Posterior vena cava (tissue), 2 donors: ENCODE measurements around the gene JAK1. TPM values are rescaled to one million over a fixed set of nuclear protein-coding genes. Genes with fewer than 3 reads are reported as not detected.

Source experiments
- DNase-seq: peaks from one replicate; pipeline ENCODE4 v3.0.0-alpha.2; 2020; ENCODE audit warnings: low spot score
- intact Hi-C, 2 donors: fragments of 100-400 bp; cut with DNase I; formaldehyde crosslinking; loops; one replicate each; pipeline versions ENCODE4 v1.14.1 to v1.14.2; 2022 to 2023
- total RNA-seq, 2 donors: library from RNA; stranded (reverse); fragmentation: NEBNext Ultra II Directional; extraction: Animal tissue kit (Norgen Biotek cat#: 25700); gene quantifications; one replicate each; pipeline ENCODE4 v1.2.1, GENCODE V29; 2021
- donor health status: DM: yes; HTN: yes; CAD: no.
- donor health status: DM: yes; HTN: yes; CAD: no.

JAK1 gene
- total RNA-seq, 2 donors from 2014 or later, result 109 to 127 TPM

GRCh38 chr1:64880449-64880848 lies 85.9 kb downstream of the JAK1 start:
- DNase-seq, result no peak
- intact Hi-C loops, result no loop called here

GRCh38 chr1:64878931-64879611 lies 87.3 kb downstream of the JAK1 start:
- intact Hi-C loops, result no loop called here
- DNase-seq, result no peak

- no peak for DNase-seq
- intact Hi-C loops, result no loop called here
Observed at GRCh38 chr1:64878090-64878489, 88.3 kb downstream of the JAK1 start.

GRCh38 chr1:64877598-64877997 lies 88.8 kb downstream of the JAK1 start:
- intact Hi-C loops, result no loop called here
- no peak for DNase-seq

- intact Hi-C loops, result no loop called here
- no peak for DNase-seq
Observed at GRCh38 chr1:64877151-64877550, 89.2 kb downstream of the JAK1 start.

- no peak for DNase-seq
- intact Hi-C loops, result no loop called here
Observed at GRCh38 chr1:64875606-64876005, 90.7 kb downstream of the JAK1 start.

- intact Hi-C loops, result no loop called here
- no peak for DNase-seq
Observed at GRCh38 chr1:64875101-64875500, 91.2 kb downstream of the JAK1 start.

- intact Hi-C loops, result no loop called here
- no peak for DNase-seq
Observed at GRCh38 chr1:64874666-64875065, 91.7 kb downstream of the JAK1 start.

- intact Hi-C loops, result no loop called here
- no peak for DNase-seq
Observed at GRCh38 chr1:64873576-64873975, 92.8 kb downstream of the JAK1 start.

- intact Hi-C loops, result no loop called here
- DNase-seq, result no peak
Observed at GRCh38 chr1:64872067-64872466, 94.3 kb downstream of the JAK1 start.

GRCh38 chr1:64871256-64871655 lies 95.1 kb downstream of the JAK1 start:
- intact Hi-C loops, result no loop called here
- DNase-seq, result no peak

- DNase-seq, result no peak
- intact Hi-C loops, result no loop called here
Observed at GRCh38 chr1:64867266-64867665, 99.1 kb downstream of the JAK1 start.

- DNase-seq, result no peak
- intact Hi-C loops, result no loop called here
Observed at GRCh38 chr1:64866689-64867088, 99.7 kb downstream of the JAK1 start.

GRCh38 chr1:64865105-64865757 lies 101.1 kb downstream of the JAK1 start:
- intact Hi-C loops, result no loop called here
- DNase-seq, result no peak

- intact Hi-C loops, result no loop called here
- peak; percentile 88 for DNase-seq
Observed at GRCh38 chr1:64864018-64864940, 102.1 kb downstream of the JAK1 start.

GRCh38 chr1:64861611-64862010 lies 104.7 kb downstream of the JAK1 start:
- intact Hi-C loops, result no loop called here
- no peak for DNase-seq

GRCh38 chr1:64857347-64857746 lies 109.0 kb downstream of the JAK1 start:
- intact Hi-C loops, result no loop called here
- DNase-seq, result no peak

GRCh38 chr1:64856553-64856952 lies 109.8 kb downstream of the JAK1 start:
- intact Hi-C loops, result no loop called here
- no peak for DNase-seq

- no peak for DNase-seq
- intact Hi-C loops, result no loop called here
Observed at GRCh38 chr1:64855557-64855956, 110.8 kb downstream of the JAK1 start.

- no peak for DNase-seq
- intact Hi-C loops, result no loop called here
Observed at GRCh38 chr1:64854674-64855073, 111.7 kb downstream of the JAK1 start.
